ENCODE measurements around the gene FAM131A.

GRCh38 chr3:184368586-184369183, 31.3 kb downstream of the FAM131A start:
- TF ChIP-seq, protein P1, sequence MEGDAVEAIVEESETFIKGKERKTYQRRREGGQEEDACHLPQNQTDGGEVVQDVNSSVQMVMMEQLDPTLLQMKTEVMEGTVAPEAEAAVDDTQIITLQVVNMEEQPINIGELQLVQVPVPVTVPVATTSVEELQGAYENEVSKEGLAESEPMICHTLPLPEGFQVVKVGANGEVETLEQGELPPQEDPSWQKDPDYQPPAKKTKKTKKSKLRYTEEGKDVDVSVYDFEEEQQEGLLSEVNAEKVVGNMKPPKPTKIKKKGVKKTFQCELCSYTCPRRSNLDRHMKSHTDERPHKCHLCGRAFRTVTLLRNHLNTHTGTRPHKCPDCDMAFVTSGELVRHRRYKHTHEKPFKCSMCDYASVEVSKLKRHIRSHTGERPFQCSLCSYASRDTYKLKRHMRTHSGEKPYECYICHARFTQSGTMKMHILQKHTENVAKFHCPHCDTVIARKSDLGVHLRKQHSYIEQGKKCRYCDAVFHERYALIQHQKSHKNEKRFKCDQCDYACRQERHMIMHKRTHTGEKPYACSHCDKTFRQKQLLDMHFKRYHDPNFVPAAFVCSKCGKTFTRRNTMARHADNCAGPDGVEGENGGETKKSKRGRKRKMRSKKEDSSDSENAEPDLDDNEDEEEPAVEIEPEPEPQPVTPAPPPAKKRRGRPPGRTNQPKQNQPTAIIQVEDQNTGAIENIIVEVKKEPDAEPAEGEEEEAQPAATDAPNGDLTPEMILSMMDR (conservative IDR thresholded peaks at IDR 0.05; ENCODE audit: low read depth, low read length): no peak
- TF ChIP-seq POLR2A (IDR thresholded peaks at IDR 0.05; ENCODE audit: low read depth, low read length) (no peak), SMC3 (IDR thresholded peaks at IDR 0.05; ENCODE audit: low read depth, low read length) (no peak; the same call in 1 of the 2 replicates), MAZ (IDR thresholded peaks at IDR 0.05; ENCODE audit: borderline replicate concordance, low read depth, low read length) (no peak), RAD21 (IDR thresholded peaks at IDR 0.05; ENCODE audit: low read length) (no peak), RCOR1 (IDR thresholded peaks at IDR 0.05; ENCODE audit: insufficient replicate concordance, low read length) (no peak), CHD1 (IDR thresholded peaks at IDR 0.05; ENCODE audit: low read depth, low read length) (no peak)
- TF ChIP-seq, protein P2, sequence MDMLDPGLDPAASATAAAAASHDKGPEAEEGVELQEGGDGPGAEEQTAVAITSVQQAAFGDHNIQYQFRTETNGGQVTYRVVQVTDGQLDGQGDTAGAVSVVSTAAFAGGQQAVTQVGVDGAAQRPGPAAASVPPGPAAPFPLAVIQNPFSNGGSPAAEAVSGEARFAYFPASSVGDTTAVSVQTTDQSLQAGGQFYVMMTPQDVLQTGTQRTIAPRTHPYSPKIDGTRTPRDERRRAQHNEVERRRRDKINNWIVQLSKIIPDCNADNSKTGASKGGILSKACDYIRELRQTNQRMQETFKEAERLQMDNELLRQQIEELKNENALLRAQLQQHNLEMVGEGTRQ (IDR thresholded peaks at IDR 0.05; ENCODE audit: low read depth, low read length): no peak

All from IMR-90 (cell line).